Immature natural killer cell (primary cell): Measurements from ENCODE around the gene RFX5. TPM values are rescaled to one million over a fixed set of nuclear protein-coding genes. Genes with fewer than 3 reads are reported as not detected.

Experiments used
- DNase-seq, 3 donors: peaks; one replicate each; pipeline ENCODE4 v3.0.0; 2022; ENCODE audit warnings: mixed read lengths in 1 of 3
- H3K27ac Mint-ChIP-seq, 6 donors: one replicate each; pipeline ENCODE4 v1.8.0; 2020; ENCODE audit warnings: mixed read lengths in 6 of 6, mild to moderate bottlenecking in 5 of 6, inconsistent platforms in 4 of 6, moderate library complexity in 3 of 6
- H3K27me3 Mint-ChIP-seq, 3 donors: one replicate each; pipeline ENCODE4 v1.8.0; 2020 to 2021; ENCODE audit warnings: low read depth in 3 of 3, mild to moderate bottlenecking in 3 of 3, mixed read lengths in 3 of 3, moderate library complexity in 3 of 3, inconsistent platforms in 1 of 3
- H3K36me3 Mint-ChIP-seq, 3 donors: one replicate each; pipeline ENCODE4 v1.8.0; 2020; ENCODE audit warnings: mixed read lengths in 3 of 3, inconsistent platforms in 2 of 3, mild to moderate bottlenecking in 2 of 3
- H3K4me1 Mint-ChIP-seq, 2 donors: one replicate each; pipeline ENCODE4 v1.8.0; 2020; ENCODE audit warnings: inconsistent platforms in 2 of 2, mild to moderate bottlenecking in 2 of 2, mixed read lengths in 2 of 2, moderate library complexity in 1 of 2
- H3K4me3 Mint-ChIP-seq, 5 donors: one replicate each; pipeline ENCODE4 v1.8.0; 2020; ENCODE audit warnings: mild to moderate bottlenecking in 5 of 5, mixed read lengths in 5 of 5, inconsistent platforms in 3 of 5, moderate library complexity in 3 of 5
- H3K9me3 Mint-ChIP-seq, 6 donors: one replicate each; pipeline ENCODE4 v1.8.0; 2020; ENCODE audit warnings: mild to moderate bottlenecking in 6 of 6, mixed read lengths in 6 of 6, inconsistent platforms in 4 of 6, moderate library complexity in 3 of 6
- polyA plus RNA-seq, 3 donors: library from polyadenylated mRNA; unstranded; fragments of 300-500 nt; fragmentation: Illumina TruSeq; gene quantifications; one replicate each; pipeline ENCODE4 v1.2.3, GENCODE V29; 2021

RFX5 gene
- polyA plus RNA-seq, 3 donors from 2014 or later: 30.0 to 37.8 (median 37.1) TPM

GRCh38 chr1:151292207-151293030 lies 54.6 kb downstream of the RFX5 start:
- H3K27me3 Mint-ChIP-seq: peaks cover 8 to 25% (median 21%) of the 10 kb centered on the region in 3 donors
- peaks cover 56 to 59% of the 10 kb centered on the region in 2 donors for H3K4me1 Mint-ChIP-seq
- H3K36me3 Mint-ChIP-seq: peaks cover 7 to 19% (median 10%) of the 10 kb centered on the region in 3 donors
- H3K9me3 Mint-ChIP-seq: no peaks in the 10 kb centered on the region
- H3K4me3 Mint-ChIP-seq: peak overlapping the region; percentile 39 to 57 (median 49)
- peak; percentile 80 to 84 (median 81) for DNase-seq
- H3K27ac Mint-ChIP-seq: peak overlapping the region; percentile 93 to 98 (median 97)

- Mint-ChIP-seq H3K27ac (peak overlapping the region; percentile 80 to 95 (median 89)), H3K4me1 (peaks cover 63 to 64% of the 10 kb centered on the region in 2 donors), H3K9me3 (no peaks in the 10 kb centered on the region), H3K36me3 (peaks cover 7 to 24% (median 13%) of the 10 kb centered on the region in 3 donors), H3K4me3 (peak overlapping the region; percentile 64 to 67 (median 66)), H3K27me3 (peaks cover 8 to 25% (median 21%) of the 10 kb centered on the region in 3 donors)
- peak; percentile 75 to 82 (median 81) for DNase-seq
Observed at GRCh38 chr1:151290709-151291303, 56.2 kb downstream of the RFX5 start.

Other genes starting within 250 kb of the RFX5 start
- 1 to 10 TPM in 1 of 3 donors, under 1 TPM in 2; 0.23 to 1.5 (median 0.54) TPM for gene SEMA6C, start 200.6 kb downstream of the RFX5 start, polyA plus RNA-seq
- 10 to 100 TPM; 25.9 to 69.2 (median 32.0) TPM for gene TNFAIP8L2, start 190.6 kb downstream of the RFX5 start, polyA plus RNA-seq
- gene LYSMD1, start 181.3 kb downstream of the RFX5 start, polyA plus RNA-seq: under 1 TPM in 1 of 3 donors, not detected in 2; 0.29 TPM
- 100 to 1,000 TPM in 1 of 3 donors, 10 to 100 TPM in 2; 79.4 to 122 (median 96.4) TPM for gene SCNM1, start 181.1 kb downstream of the RFX5 start, polyA plus RNA-seq
- 1 to 10 TPM in 1 of 3 donors, not detected in 2; 1.3 TPM for gene TMOD4, start 171.3 kb downstream of the RFX5 start, polyA plus RNA-seq
- gene VPS72, start 157.1 kb downstream of the RFX5 start, polyA plus RNA-seq: 100 to 1,000 TPM in 1 of 3 donors, 10 to 100 TPM in 2; 68.7 to 102 (median 75.5) TPM
- 10 to 100 TPM; 13.6 to 20.1 (median 15.8) TPM for gene PIP5K1A, start 148.7 kb downstream of the RFX5 start, polyA plus RNA-seq
- gene PSMD4, start 92.5 kb downstream of the RFX5 start, polyA plus RNA-seq: 100 to 1,000 TPM; 246 to 364 (median 282) TPM
- 1 to 10 TPM in 2 of 3 donors, under 1 TPM in 1; 0.11 to 1.8 (median 1.5) TPM for gene ZNF687, start 65.0 kb downstream of the RFX5 start, polyA plus RNA-seq
- 10 to 100 TPM; 35.1 to 65.7 (median 57.9) TPM for gene PI4KB, start 19.8 kb downstream of the RFX5 start, polyA plus RNA-seq
- gene SELENBP1, start 25.5 kb upstream of the RFX5 start, polyA plus RNA-seq: not detected
- gene PSMB4, start 52.3 kb upstream of the RFX5 start, polyA plus RNA-seq: 10 to 100 TPM; 64.4 to 90.7 (median 71.4) TPM
- 1 to 10 TPM; 3.8 to 8.5 (median 6.7) TPM for gene POGZ, start 112.2 kb upstream of the RFX5 start, polyA plus RNA-seq
- under 1 TPM in 1 of 3 donors, not detected in 2; 0.87 TPM for gene CGN, start 164.1 kb upstream of the RFX5 start, polyA plus RNA-seq
- gene TUFT1, start 193.1 kb upstream of the RFX5 start, polyA plus RNA-seq: 1 to 10 TPM in 2 of 3 donors, under 1 TPM in 1; 0.83 to 4.2 (median 1.3) TPM